Liver (tissue), 3 donors: Measurements from ENCODE around the gene ADA.

Source experiments
- CTCF ChIP-seq: fragments of 150-350 bp; IDR thresholded peaks from 2 replicates; pipeline ENCODE4 v1.5.1; 2017; ENCODE audit warnings: improper control_type of control experiment, low read depth, low read length; ENCODE audit not compliant: missing input control
- EGR1 ChIP-seq, 2 donors: IDR thresholded peaks; 2 replicates each; pipeline ENCODE4 v1.6.1; 2016 to 2018; ENCODE audit warnings: antibody characterized with exemption in 2 of 2, low read depth in 2 of 2
- FOXA2 ChIP-seq: IDR thresholded peaks from 2 replicates; pipeline ENCODE4 v1.6.1; 2016; ENCODE audit warnings: antibody characterized with exemption
- GABPA ChIP-seq, 2 donors: IDR thresholded peaks in 1 of 2; conservative IDR thresholded peaks in 1 of 2; 2 replicates each; pipeline ENCODE4 v1.6.1; 2016; ENCODE audit warnings: antibody characterized with exemption in 2 of 2, mild to moderate bottlenecking in 1 of 2, moderate library complexity in 1 of 2
- RAD21 ChIP-seq, 2 donors: IDR thresholded peaks; 2 replicates each; pipeline ENCODE4 v1.6.1; 2016; ENCODE audit warnings: antibody characterized with exemption in 2 of 2, mild to moderate bottlenecking in 2 of 2
- RXRA ChIP-seq, 2 donors: IDR thresholded peaks; 2 replicates each; pipeline ENCODE4 v1.6.1; 2017 to 2018; ENCODE audit warnings: antibody characterized with exemption in 2 of 2, mild to moderate bottlenecking in 1 of 2
- SP1 ChIP-seq: IDR thresholded peaks from 2 replicates; pipeline ENCODE4 v1.6.1; 2018; ENCODE audit warnings: antibody characterized with exemption, mild to moderate bottlenecking
- TAF1 ChIP-seq: conservative IDR thresholded peaks from 2 replicates; pipeline ENCODE4 v1.6.1; 2016; ENCODE audit warnings: antibody characterized with exemption, mild to moderate bottlenecking
- YY1 ChIP-seq: IDR thresholded peaks from 2 replicates; pipeline ENCODE4 v1.6.1; 2016; ENCODE audit warnings: antibody characterized with exemption, mild to moderate bottlenecking
- TF ChIP-seq, protein P1 (sequence below): IDR thresholded peaks from 2 replicates; pipeline ENCODE4 v1.6.1; 2016; ENCODE audit warnings: antibody characterized with exemption
- TF ChIP-seq, protein P2 (sequence below): IDR thresholded peaks from 2 replicates; pipeline ENCODE4 v1.6.1; 2016; ENCODE audit warnings: antibody characterized with exemption
- donor health status: healthy.
- donor health status: healthy.

- TF ChIP-seq CTCF (no peak), RAD21 (IDR thresholded peaks at IDR 0.05) (no peak), EGR1 (IDR thresholded peaks at IDR 0.05; ENCODE audit: low read depth in 2 of 2) (no peak), YY1 (no peak), TAF1 (no peak), GABPA (IDR thresholded peaks at IDR 0.05 in 1 of 2, conservative IDR thresholded peaks at IDR 0.05 in 1 of 2) (no peak), SP1 (no peak), RXRA (IDR thresholded peaks at IDR 0.05) (no peak), FOXA2 (no peak)
- TF ChIP-seq, protein P1, sequence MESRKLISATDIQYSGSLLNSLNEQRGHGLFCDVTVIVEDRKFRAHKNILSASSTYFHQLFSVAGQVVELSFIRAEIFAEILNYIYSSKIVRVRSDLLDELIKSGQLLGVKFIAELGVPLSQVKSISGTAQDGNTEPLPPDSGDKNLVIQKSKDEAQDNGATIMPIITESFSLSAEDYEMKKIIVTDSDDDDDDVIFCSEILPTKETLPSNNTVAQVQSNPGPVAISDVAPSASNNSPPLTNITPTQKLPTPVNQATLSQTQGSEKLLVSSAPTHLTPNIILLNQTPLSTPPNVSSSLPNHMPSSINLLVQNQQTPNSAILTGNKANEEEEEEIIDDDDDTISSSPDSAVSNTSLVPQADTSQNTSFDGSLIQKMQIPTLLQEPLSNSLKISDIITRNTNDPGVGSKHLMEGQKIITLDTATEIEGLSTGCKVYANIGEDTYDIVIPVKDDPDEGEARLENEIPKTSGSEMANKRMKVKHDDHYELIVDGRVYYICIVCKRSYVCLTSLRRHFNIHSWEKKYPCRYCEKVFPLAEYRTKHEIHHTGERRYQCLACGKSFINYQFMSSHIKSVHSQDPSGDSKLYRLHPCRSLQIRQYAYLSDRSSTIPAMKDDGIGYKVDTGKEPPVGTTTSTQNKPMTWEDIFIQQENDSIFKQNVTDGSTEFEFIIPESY: no peak
- TF ChIP-seq, protein P2, sequence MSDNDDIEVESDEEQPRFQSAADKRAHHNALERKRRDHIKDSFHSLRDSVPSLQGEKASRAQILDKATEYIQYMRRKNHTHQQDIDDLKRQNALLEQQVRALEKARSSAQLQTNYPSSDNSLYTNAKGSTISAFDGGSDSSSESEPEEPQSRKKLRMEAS: no peak
These were observed 37.9 kb downstream of the ADA start for GRCh38 chr20:44613575-44613974.
